Mononuclear cell (primary cell): ENCODE data around the gene PARD3B. TPM values are rescaled to one million over a fixed set of nuclear protein-coding genes. Genes with fewer than 3 reads are reported as not detected.

Experiments
- H3K27me3 ChIP-seq: 2 replicates; pipeline ENCODE4 v1.6.0; 2011; ENCODE audit warnings: low read length, control low read depth; ENCODE audit not compliant: insufficient read depth
- H3K4me1 ChIP-seq: 2 replicates; pipeline ENCODE4 v1.5.1; 2011; ENCODE audit warnings: mild to moderate bottlenecking, low read length, control low read depth; ENCODE audit not compliant: insufficient read depth
- H3K4me3 ChIP-seq: 2 replicates; pipeline ENCODE4 v1.5.1; 2011; ENCODE audit warnings: mild to moderate bottlenecking, low read length, moderate library complexity
- H3K9me3 ChIP-seq: 2 replicates; pipeline ENCODE4 v1.5.1; 2011; ENCODE audit warnings: low read depth, mild to moderate bottlenecking, control low read depth, low read length
- total RNA-seq: library from RNA; depleted of rRNA; stranded (reverse); fragments of >200 nt; gene quantifications from one replicate; pipeline ENCODE4 v1.2.3, GENCODE V29; 2012

Gene PARD3B
- total RNA-seq, 1 donor: 0.94 TPM

DNA sequence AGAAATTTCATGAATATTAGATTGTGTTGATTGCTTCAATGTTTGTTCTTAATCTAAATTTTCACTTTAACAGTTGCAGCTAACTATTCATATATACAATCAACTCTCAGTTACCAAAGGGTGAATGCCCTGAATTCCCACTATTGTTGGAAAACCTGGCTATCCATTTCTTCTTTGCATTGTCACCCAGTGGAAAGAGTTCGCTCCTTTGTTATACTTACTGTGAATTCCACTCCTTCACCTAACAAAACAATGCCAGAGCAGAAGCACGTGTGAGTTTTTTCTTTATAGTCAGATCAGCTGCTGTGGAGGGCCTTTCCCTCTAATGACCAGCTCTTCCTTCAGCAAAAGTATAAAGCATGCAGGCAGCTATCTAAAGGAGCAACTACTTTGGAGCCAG is 727.9 kb downstream of the PARD3B start:
- no peaks in the 10 kb centered on the region for H3K4me1 ChIP-seq
- no peak overlapping the region for H3K4me3 ChIP-seq
- H3K27me3 ChIP-seq: no peaks in the 10 kb centered on the region
- H3K9me3 ChIP-seq: no peaks in the 10 kb centered on the region

DNA sequence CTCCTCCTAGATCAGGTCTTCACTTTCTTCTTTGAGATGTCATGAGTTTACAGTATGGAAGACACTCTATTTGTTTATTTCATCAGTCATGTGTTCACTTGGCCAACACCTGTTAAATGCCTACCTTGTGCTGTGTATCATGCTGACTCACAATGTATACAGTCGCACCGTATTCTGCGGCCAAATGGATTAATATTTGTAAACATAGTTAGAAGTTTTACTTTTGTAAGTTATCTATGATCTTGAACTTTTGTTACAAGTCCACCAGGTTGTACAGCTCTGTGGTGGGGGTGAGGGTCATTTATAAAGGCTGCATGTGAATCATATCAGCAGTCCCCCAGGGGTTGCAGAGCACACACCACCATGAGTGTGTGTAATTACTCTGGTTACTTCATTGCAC is 728.4 kb downstream of the PARD3B start:
- Histone ChIP-seq H3K9me3 (no peaks in the 10 kb centered on the region), H3K27me3 (no peaks in the 10 kb centered on the region), H3K4me3 (no peak overlapping the region), H3K4me1 (no peaks in the 10 kb centered on the region)

DNA sequence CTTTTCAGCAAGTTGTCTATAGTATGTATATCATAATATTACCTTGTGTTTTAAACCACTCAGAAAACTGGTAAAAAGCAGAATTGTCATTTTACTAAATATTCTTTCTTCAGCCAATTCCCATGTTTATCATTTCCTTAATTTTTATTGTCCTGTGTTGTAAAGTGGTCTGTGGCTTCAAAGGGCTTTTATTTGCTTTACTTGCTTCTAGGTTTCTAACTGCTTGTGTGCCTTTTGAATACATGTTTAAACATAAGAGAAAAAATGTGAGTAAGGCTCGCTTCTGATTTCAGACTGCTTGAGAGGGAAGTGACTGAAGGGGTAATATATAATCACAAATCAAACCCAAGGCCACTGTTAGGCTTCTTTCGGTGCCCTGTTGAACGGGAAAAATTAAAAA is 729.5 kb downstream of the PARD3B start:
- Histone ChIP-seq H3K9me3 (no peaks in the 10 kb centered on the region), H3K4me3 (no peak overlapping the region), H3K27me3 (no peaks in the 10 kb centered on the region), H3K4me1 (no peaks in the 10 kb centered on the region)

DNA sequence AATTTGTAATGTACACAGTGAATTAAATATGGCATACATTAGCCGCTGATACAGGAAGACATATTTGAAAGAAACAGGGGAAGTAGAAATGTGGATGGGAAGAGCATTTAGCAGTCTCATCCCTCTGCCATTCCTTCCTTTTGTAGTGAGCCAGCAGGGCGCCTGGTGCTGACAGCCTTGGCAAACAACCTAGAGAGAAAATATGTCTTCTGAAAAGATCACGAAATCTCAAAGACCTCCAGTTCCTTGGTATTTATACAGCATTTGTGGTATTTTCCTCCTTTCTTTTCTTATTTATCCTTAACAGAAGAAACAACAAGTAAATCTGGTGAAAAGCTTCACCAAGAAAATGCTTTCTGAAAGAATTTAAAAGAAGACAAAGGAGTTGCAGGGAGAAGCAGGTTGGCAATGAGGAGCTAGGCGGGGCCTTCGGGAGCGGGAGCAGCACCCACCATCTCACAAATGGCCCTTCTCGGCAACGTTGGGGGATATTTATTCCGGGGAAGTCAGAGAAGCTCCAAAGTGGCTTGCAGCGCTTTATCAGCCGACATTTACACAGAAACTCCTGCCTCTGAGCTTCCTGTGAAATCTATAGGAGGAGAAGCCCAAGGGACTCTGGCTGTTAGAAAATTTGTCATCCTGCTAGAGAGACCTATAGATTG is 731.0 kb downstream of the PARD3B start:
- Histone ChIP-seq H3K27me3 (no peaks in the 10 kb centered on the region), H3K4me1 (no peaks in the 10 kb centered on the region)

DNA sequence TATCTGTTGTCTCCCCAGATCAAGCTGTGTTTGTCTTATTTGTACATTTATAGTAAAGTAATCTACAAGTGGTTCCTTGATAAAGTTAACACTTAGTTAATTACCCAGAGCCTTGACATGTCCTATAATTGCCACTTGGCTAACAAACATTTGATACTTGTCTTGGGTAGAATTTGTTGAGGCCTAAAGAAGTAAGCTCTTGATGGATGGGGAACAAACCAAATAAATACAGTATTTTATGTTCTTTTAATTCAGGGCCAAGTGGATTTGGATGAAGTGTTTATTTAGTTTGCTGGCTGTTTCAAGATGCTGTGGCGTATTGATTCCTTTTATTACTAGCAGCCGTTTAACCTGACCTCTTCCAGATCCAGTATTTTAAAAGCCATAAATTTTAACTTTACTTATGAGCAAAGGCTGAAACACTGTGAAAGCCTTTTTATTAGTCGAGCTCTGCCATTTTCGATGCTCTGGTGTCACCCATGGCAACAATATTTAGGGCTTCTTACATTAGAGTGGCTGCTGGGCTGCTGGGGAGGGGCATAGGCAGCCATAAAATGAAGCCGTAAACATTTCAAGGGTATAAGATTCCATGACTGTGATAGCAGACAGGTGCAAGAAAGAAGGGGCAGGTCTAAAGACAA is 735.4 kb downstream of the PARD3B start:
- Histone ChIP-seq H3K9me3 (no peaks in the 10 kb centered on the region), H3K4me3 (no peak overlapping the region), H3K27me3 (no peaks in the 10 kb centered on the region), H3K4me1 (no peaks in the 10 kb centered on the region)

More for the DNA sequence above, 731.0 kb downstream of the PARD3B start:
- H3K9me3 ChIP-seq: no peaks in the 10 kb centered on the region
- no peak overlapping the region for H3K4me3 ChIP-seq

DNA sequence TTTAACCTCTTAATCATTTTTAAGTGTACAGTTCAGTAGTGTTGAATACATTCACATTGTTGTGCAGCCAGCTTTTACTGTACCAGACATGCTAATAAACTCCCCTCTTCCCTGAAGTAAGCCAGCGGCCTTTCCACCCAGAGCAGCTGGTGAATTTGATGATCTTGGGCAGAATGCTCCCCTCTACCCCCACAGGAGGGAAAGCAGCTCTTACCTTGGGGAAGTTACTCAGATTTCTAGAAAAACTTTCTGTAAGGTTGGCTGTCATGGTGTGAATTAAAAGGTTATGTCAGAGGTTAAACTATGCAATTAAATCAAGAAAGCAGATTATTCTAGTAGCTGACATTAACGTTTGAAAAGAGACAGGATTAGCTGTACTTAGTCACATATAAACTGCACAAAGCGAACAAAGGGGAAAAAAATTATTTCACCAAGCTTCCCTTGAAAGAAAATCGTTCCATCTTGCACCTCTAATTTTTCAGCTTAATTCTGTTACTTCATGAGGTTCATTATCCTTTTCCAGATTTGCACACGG is 738.5 kb downstream of the PARD3B start:
- Histone ChIP-seq H3K4me1 (no peaks in the 10 kb centered on the region), H3K9me3 (no peaks in the 10 kb centered on the region), H3K4me3 (no peak overlapping the region), H3K27me3 (no peaks in the 10 kb centered on the region)

DNA sequence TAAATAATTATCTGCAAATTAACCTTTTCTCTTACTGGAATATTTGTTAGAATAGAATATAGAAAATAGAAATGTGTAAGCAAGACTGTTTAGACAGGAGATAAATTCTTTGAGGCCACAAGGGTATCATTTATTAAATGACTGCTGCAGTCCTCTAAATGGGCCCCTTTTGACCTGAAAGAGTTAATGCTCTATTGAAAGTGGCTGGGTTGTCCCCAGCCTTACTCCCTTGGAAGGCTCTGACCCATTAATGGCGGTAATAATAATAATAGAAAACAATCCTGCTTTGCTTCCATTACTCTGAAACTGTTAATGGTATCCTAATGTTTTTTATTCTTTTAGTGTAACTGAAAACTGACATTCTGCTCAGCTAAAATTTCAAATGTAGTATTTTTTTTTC is 739.1 kb downstream of the PARD3B start:
- Histone ChIP-seq H3K9me3 (no peaks in the 10 kb centered on the region), H3K4me1 (no peaks in the 10 kb centered on the region), H3K4me3 (no peak overlapping the region), H3K27me3 (no peaks in the 10 kb centered on the region)

DNA sequence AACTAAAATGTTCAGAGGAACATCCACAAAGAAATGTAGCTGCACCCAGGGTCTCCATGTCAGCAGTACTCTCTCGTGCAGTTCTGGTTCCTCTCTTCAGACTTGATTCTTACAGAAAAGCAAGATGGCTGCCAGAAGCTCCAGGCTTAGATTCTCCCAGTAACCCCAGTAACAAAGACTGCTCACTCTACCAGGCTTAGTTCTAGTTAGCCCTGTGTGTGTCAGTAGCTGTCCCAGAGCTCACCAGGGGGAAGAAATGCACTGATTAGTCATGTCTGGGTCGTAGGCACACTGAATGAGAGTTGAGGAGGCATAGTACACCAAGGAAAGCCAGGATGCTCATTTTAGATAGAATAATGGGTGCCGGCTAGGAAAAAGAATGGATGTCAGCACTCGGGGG is 742.0 kb downstream of the PARD3B start:
- Histone ChIP-seq H3K27me3 (no peaks in the 10 kb centered on the region), H3K4me1 (no peaks in the 10 kb centered on the region), H3K9me3 (no peaks in the 10 kb centered on the region), H3K4me3 (no peak overlapping the region)

DNA sequence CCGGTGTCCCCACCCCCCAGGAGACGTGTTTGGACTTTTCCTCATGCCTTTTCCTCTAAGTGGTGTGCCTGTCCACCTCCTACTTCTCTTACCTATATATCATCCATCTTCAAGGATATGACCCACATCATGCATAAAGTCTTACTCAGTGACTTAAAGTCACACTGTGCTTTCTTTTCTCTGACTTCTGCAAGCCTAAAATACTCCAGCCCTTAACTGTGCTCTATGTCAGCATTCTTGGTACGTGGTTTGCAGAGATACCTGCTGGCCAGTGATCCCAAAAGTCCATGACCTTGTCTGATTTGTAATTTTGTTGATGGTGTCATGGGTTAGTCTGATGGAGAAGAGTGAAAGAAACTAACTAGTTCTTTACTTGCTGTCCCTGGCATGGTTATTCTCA is 743.4 kb downstream of the PARD3B start:
- no peaks in the 10 kb centered on the region for H3K4me1 ChIP-seq
- H3K27me3 ChIP-seq: no peaks in the 10 kb centered on the region
- H3K9me3 ChIP-seq: no peaks in the 10 kb centered on the region
- H3K4me3 ChIP-seq: no peak overlapping the region

DNA sequence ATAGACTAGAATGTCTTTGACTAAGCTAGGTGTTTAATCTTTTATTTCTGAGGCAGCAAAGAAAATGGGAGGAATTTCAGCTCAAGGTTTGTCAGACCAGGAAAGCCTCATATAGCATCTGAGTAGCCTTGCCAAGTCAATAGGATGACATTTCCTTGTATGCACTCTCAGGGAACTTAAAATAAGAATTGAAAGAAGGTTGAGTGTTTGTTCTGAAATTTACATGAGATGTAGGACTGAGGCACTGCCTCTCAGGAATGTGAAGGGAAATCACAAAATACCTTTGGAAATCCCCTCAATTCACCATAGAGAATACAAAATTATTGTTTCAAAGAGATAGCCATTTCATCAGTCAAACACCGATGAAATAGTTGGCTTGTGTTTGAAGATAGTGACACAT is 745.0 kb downstream of the PARD3B start:
- no peaks in the 10 kb centered on the region for H3K4me1 ChIP-seq
- H3K4me3 ChIP-seq: no peak overlapping the region
- no peaks in the 10 kb centered on the region for H3K27me3 ChIP-seq
- no peaks in the 10 kb centered on the region for H3K9me3 ChIP-seq

DNA sequence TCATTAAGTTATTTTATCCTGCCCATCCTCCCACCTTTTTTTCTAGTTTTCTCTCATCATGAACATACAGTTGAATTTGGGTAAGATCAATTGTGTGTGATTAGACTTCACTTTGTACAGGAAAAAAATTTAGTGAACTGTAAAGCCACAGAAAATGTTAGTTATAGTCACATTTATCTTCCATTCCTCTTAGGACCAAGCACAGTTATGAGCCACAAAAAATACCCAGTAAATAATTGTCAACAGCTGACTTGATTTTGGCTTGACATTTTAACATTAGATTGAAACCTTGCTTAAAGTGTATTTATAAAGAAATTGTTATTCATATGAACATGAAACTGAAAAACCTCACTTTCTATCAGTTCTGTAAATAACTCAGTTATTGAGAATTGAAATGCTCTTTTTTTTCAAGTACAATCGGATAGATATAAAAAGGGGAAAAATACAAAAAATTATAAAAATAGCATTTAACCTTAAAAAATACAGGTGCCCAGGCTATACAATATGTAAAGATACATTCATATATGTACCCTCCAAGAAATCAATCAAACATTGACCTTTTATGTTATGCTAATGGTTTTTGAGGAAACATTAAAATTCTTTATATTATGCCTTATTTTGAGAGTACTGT is 747.5 kb downstream of the PARD3B start:
- Histone ChIP-seq H3K4me1 (no peaks in the 10 kb centered on the region), H3K9me3 (no peaks in the 10 kb centered on the region), H3K4me3 (no peak overlapping the region), H3K27me3 (no peaks in the 10 kb centered on the region)

DNA sequence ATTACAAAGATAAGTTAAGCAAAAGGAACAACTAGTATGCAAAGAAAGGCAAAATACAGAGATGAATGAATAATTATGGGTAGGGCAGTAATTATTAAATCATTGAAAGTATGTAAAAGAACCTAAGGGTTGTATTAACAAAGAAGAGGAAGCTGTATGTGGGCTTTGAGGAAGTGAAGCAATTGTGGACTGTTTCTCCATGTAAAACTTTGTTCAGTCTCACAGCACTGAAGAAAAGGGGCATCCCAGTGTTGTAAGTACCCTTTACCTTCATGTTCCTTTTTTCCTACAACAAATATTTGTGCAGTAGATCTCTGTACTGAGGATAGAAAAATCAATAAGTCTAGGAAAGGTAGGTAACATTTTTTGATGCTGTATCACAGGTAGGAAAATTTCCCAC is 748.3 kb downstream of the PARD3B start:
- no peaks in the 10 kb centered on the region for H3K27me3 ChIP-seq
- H3K4me1 ChIP-seq: no peaks in the 10 kb centered on the region
- H3K4me3 ChIP-seq: no peak overlapping the region
- no peaks in the 10 kb centered on the region for H3K9me3 ChIP-seq

DNA sequence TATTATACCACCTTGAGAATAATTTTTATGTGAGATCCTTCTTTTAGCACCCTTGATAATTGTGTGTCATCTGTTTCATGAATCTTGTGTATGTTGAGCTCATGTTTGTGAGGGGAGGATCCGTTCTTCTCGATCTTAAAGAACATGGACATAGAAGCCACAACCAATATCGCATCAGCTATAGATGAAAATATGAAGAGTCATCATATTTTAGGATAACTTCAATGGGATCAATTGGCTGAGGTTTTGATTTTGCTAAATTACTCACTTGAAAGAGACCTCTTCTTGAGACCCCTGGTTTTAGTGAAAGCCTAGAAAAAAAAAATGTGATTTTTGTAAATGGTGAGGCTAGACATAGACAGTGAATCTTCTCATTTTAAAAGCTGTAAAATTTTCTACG is 751.7 kb downstream of the PARD3B start:
- no peaks in the 10 kb centered on the region for H3K27me3 ChIP-seq
- H3K4me3 ChIP-seq: no peak overlapping the region
- no peaks in the 10 kb centered on the region for H3K4me1 ChIP-seq
- no peaks in the 10 kb centered on the region for H3K9me3 ChIP-seq

DNA sequence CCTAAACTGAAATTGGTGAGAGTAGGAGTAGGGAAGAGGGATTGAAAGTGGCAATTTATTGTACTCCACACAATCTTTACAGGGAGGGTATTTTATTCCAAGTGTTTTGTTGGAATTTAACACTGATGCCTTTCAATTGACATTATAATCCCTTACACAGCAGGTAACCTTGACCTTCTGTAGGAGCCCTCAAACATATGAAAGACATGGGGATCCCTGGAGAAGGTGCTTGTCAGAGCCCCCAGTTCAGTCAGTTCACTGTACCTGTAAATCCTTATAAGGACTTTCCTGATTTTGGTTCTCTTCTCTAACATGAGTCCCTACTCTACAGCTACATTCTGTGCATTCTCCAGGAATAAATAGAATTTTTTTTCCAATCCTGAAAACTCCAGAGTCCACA is 752.1 kb downstream of the PARD3B start:
- Histone ChIP-seq H3K4me3 (no peak overlapping the region), H3K4me1 (no peaks in the 10 kb centered on the region), H3K27me3 (no peaks in the 10 kb centered on the region), H3K9me3 (no peaks in the 10 kb centered on the region)

DNA sequence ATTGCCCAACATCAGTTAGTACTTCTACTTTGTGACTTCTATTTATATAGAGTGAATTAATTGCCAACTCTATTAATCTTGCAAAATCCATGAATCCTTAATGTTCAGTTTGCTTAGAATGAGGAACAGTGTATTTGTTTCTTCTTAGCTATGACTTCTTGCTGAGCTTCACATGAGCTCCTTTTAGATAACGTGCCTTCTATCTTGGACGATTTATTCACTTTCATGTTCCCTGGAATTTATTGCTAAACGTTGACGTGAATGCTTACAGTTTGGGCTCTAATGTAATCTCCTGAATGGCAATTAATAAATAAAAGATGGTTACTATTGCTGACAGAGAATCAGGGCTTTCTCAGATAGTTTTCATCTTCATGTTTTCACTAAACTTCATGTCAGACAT is 752.6 kb downstream of the PARD3B start:
- Histone ChIP-seq H3K27me3 (no peaks in the 10 kb centered on the region), H3K9me3 (no peaks in the 10 kb centered on the region), H3K4me3 (no peak overlapping the region), H3K4me1 (no peaks in the 10 kb centered on the region)
